Measurements from ENCODE around the gene CSRP1. TPM values are rescaled to one million over a fixed set of nuclear protein-coding genes. Genes with fewer than 3 reads are reported as not detected.

CSRP1 gene
- total and polyA plus RNA-seq, 9 of the 15 experiments (the other 6 are each of a cell fraction or from before 2014, with no cell fraction given) = 6.8 to 39.4 (median 23.7) TPM

GRCh38 chr1:201515895-201516294 lies 9.0 kb upstream of the CSRP1 start (continued):
- TF ChIP-seq ARID1B (IDR thresholded peaks at IDR 0.05) (0 out of 2 replicates have a peak, but pooled peaks have one; percentile 27), ZNF408 (CRISPR knock-in tag; IDR thresholded peaks at IDR 0.05; ENCODE audit: low read depth) (no peak), ZC3H8 (IDR thresholded peaks at IDR 0.05) (no peak), ZFP91 (CRISPR knock-in tag; IDR thresholded peaks at IDR 0.05) (no peak), CBFA2T3 (IDR thresholded peaks at IDR 0.05) (peak; percentile 45), THRAP3 (IDR thresholded peaks at IDR 0.05; ENCODE audit: borderline replicate concordance) (no peak), LCOR (CRISPR knock-in tag; IDR thresholded peaks at IDR 0.05) (0 out of 2 replicates have a peak, but pooled peaks have one; percentile 50), HEY1 (CRISPR knock-in tag; IDR thresholded peaks at IDR 0.05; ENCODE audit: borderline replicate concordance) (no peak), ZNF589 (CRISPR knock-in tag; IDR thresholded peaks at IDR 0.05; ENCODE audit: low read depth) (0 out of 2 replicates have a peak, but pooled peaks have one; percentile 35), RBBP5 (IDR thresholded peaks at IDR 0.05; ENCODE audit: borderline replicate concordance, insufficient read depth, low read length, poor library complexity, severe bottlenecking) (no peak), BRF2 (IDR thresholded peaks at IDR 0.05; ENCODE audit: borderline replicate concordance, insufficient read depth, insufficient read length) (no peak), EWSR1 (IDR thresholded peaks at IDR 0.05; ENCODE audit: borderline replicate concordance, low read depth, partially characterized antibody) (no peak), ZNF740 (CRISPR knock-in tag; IDR thresholded peaks at IDR 0.05) (peak; percentile 86), ZNF740 (tag; IDR thresholded peaks at IDR 0.05) (no peak), ATF1 (CRISPR knock-in tag; IDR thresholded peaks at IDR 0.05) (no peak), ATF1 (tag; IDR thresholded peaks at IDR 0.05) (0 out of 2 replicates have a peak, but pooled peaks have one; percentile 4), NCOR1 (IDR thresholded peaks at IDR 0.05) (no peak), CTCF (IDR thresholded peaks at IDR 0.05 in 2 of 3, conservative IDR thresholded peaks at IDR 0.05 in 1 of 3; ENCODE audit: insufficient read depth in 2 of 3, low read depth in 1 of 3, low read length in 3 of 3) (0 out of 6 replicates have a peak, but pooled peaks of 1 of the 3 experiments have one; percentile 11), ATF3 (IDR thresholded peaks at IDR 0.05) (peak; percentile 17; the same call in 1 of the 2 replicates), ATF3 (CRISPR knock-in tag; conservative IDR thresholded peaks at IDR 0.05) (no peak), SRSF1 (IDR thresholded peaks at IDR 0.05; ENCODE audit: low read depth, low read length) (no peak), C11orf30 (IDR thresholded peaks at IDR 0.05; ENCODE audit: low read depth) (no peak), RCOR1 (IDR thresholded peaks at IDR 0.05; ENCODE audit: borderline replicate concordance in 1 of 2, low read depth in 2 of 2, low read length in 2 of 2) (peak in 1 of 2 experiments; percentile 56; a peak in 1 of 4 replicates), POLR2A (conservative IDR thresholded peaks at IDR 0.05) (no peak)
